Tongue (tissue), 3 donors: ENCODE measurements around the gene HTR3C. TPM values are rescaled to one million over a fixed set of nuclear protein-coding genes. Genes with fewer than 3 reads are reported as not detected.

Experiments used
- DNase-seq: peaks from one replicate; pipeline ENCODE4 v3.0.0-alpha.2; 2015
- small RNA-seq: library from RNA; depleted of rRNA; stranded (forward); fragments of <200 nt; gene quantifications from one replicate; pipeline ENCODE3, GENCODE V24; 2014; ENCODE audit warnings: low replicate concordance
- total RNA-seq: library from RNA; depleted of rRNA; stranded (reverse); fragments of >200 nt; gene quantifications from one replicate; pipeline ENCODE4 v1.2.3, GENCODE V29; 2014

The HTR3C gene
- total RNA-seq, 1 donor from 2014 or later, result not detected

DNA sequence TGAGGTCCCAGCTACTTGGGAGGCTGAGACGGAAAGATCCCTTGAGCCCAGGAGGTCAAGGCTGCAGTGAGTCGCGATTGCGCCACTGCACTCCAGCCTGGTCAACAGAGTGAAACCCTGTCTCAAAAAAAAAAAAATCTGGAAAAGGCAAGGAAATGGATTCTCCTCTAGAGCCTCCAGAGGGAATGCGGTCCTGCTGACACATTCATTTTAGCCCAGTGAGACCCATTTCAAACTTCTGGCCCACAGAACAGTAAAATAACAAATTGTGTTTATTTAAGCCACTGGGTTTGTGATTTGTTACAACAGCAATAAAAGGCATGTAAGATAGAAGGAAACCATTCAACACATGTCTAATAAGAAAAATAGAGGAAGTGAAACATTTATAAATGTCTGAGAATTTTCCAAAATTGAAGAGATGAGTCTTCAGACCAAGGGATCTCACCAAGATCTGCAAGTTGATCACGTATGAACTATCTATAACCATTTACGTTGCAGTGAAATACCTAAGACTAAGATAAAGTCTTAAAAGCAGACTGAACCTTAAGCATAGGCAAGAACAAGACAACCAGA, 44.0 kb downstream of the HTR3C start, which contains the start of gene HTR3E:
Gene HTR3E (plus strand): TSS at position 254 of the 573 bp plus-strand sequence. CDS start 466 bp downstream, outside the sequence.
- DNase-seq, result no peak

- no peak for DNase-seq
Measured at GRCh38 chr3:184097556-184097955, 44.7 kb downstream of the HTR3C start.

- peak; percentile 8 for DNase-seq
Measured at GRCh38 chr3:184099806-184100686, 47.2 kb downstream of the HTR3C start.

Small RNAs within 50 kb of the gene (small RNA-seq; reads per million reads assigned to genes)
- not detected for gene RF00019

Other genes with a start within 250 kb of the HTR3C start
- 27.5 TPM for gene MAP6D1, start 227.5 kb upstream of the HTR3C start, total RNA-seq
- gene PARL, start 168.2 kb upstream of the HTR3C start, total RNA-seq, result 41.9 TPM
- gene ABCC5, start 35.2 kb upstream of the HTR3C start, total RNA-seq, result 58.7 TPM
- not detected for gene HTR3D, start 21.3 kb upstream of the HTR3C start, total RNA-seq
- not detected for gene HTR3E, start 44.0 kb downstream of the HTR3C start, total RNA-seq
- gene EIF2B5, start 82.3 kb downstream of the HTR3C start, total RNA-seq, result 54.9 TPM
- gene DVL3, start 102.3 kb downstream of the HTR3C start, total RNA-seq, result 49.7 TPM
- gene AP2M1, start 121.8 kb downstream of the HTR3C start, total RNA-seq, result 161 TPM
- 77.6 TPM for gene ABCF3, start 133.2 kb downstream of the HTR3C start, total RNA-seq
- not detected for gene VWA5B2, start 176.5 kb downstream of the HTR3C start, total RNA-seq
- 19.6 TPM for gene ALG3, start 195.9 kb downstream of the HTR3C start, total RNA-seq
- 0.62 TPM for gene EEF1AKMT4, start 196.6 kb downstream of the HTR3C start, total RNA-seq
- gene CAMK2N2, start 208.5 kb downstream of the HTR3C start, total RNA-seq, result not detected
- gene ECE2, start 223.0 kb downstream of the HTR3C start, total RNA-seq, result not detected
- gene PSMD2, start 246.2 kb downstream of the HTR3C start, total RNA-seq, result 280 TPM